OCI-LY1 (cell line): ENCODE data around the gene RSPH1.

Experiments
- CTCF ChIP-seq: fragments of 200-600 bp; sonication (generic), shearing (Covaris generic); IDR thresholded peaks from 2 replicates; pipeline ENCODE4 v1.5.1; 2017; ENCODE audit warnings: mild to moderate bottlenecking, antibody characterized with exemption, low read length, moderate library complexity, mixed read lengths
- EZH2 ChIP-seq: fragments of 200-600 bp; sonication (generic), shearing (Covaris generic); IDR thresholded peaks from 2 replicates; pipeline ENCODE4 v1.8.0; 2017; ENCODE audit warnings: borderline replicate concordance, mixed run types, mild to moderate bottlenecking, antibody characterized with exemption, low read length, moderate library complexity, mixed read lengths

- TF ChIP-seq CTCF (no peak), EZH2 (no peak)
These were observed 36.3 kb downstream of the RSPH1 start for GRCh38 chr21:42459546-42460215.
